Measurements from ENCODE around the gene ENPP7. TPM values are rescaled to one million over a fixed set of nuclear protein-coding genes. Genes with fewer than 3 reads are reported as not detected.
"Not testable (repeated sequence)": the region's sequence is repeated elsewhere in the genome, so short reads cannot be mapped to it uniquely, and the experiment has no call there.

Gene ENPP7
- total RNA-seq, 1 donor from 2014 or later, result not detected

DNA sequence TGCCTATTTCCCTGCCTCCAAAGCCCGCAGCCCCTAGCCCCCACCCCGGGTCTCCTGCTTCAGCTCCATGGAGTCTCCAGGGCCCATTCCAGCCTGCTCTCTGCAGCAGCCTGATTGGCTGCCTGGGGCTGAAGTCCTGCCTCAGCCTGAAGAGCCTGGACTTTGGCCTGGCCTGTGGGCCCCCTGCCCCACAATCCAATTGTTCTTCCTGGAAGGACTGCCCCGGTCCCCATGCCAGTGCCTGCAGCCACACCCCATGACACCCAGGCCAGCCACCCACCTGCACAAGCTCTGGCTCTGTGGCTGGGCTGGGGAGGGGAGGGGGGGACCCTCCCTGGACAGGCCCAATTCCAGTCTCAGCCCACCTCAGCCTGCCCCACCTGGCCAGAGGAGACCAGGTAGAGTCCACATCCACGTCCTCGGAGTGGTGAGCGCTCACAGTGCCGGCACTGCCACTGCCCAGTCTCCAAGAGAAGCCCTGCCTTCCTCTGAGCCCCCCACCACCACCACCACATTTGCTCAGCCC is 12.3 kb downstream of the ENPP7 start:
- H3K27ac Mint-ChIP-seq, result no peak overlapping the region
- intact Hi-C loops (cut with micrococcal nuclease), result loop anchor here (2.0 kb wide), 1 partner anchor 250 kb away; no protein-coding TSS in a partner anchor

DNA sequence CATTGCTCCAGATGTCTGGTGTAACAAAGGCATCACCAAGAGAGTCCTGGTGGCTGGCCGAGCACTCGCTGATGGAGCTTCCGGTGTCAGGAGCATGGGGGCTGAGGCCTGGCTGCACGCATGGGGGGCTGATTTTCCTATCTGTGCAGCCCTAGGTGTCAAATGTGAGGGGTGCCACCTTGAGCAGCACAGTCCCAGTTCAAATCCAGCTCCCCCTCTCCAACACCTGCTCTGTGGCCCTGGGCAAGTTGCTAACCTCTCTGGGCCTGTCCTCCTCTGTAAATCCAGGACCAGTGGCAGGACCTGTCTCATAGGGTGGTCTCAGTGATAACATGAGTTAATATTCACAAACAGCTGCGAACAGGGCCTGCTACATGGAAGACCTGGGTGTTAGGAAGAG is 12.9 kb downstream of the ENPP7 start:
- H3K9me3 Mint-ChIP-seq, result no peaks in the 10 kb centered on the region
- H3K27me3 Mint-ChIP-seq, result peaks cover 41% of the 10 kb centered on the region
- no peak overlapping the region for H3K4me3 Mint-ChIP-seq
- intact Hi-C loops (cut with micrococcal nuclease), result loop anchor here (2.0 kb wide), 1 partner anchor 249 kb away; no protein-coding TSS in a partner anchor
- no peaks in the 10 kb centered on the region for H3K36me3 Mint-ChIP-seq (ENCODE audit: low read depth)
- no peak overlapping the region for H3K27ac Mint-ChIP-seq
- H3K4me1 Mint-ChIP-seq, result peaks cover 13% of the 10 kb centered on the region
- no peak for DNase-seq

More for the DNA sequence above, 12.3 kb downstream of the ENPP7 start:
- Mint-ChIP-seq H3K4me3 (no peak overlapping the region), H3K9me3 (no peaks in the 10 kb centered on the region), H3K27me3 (peaks cover 39% of the 10 kb centered on the region), H3K36me3 (ENCODE audit: low read depth) (no peaks in the 10 kb centered on the region), H3K4me1 (peaks cover 13% of the 10 kb centered on the region)
- DNase-seq, result no peak

DNA sequence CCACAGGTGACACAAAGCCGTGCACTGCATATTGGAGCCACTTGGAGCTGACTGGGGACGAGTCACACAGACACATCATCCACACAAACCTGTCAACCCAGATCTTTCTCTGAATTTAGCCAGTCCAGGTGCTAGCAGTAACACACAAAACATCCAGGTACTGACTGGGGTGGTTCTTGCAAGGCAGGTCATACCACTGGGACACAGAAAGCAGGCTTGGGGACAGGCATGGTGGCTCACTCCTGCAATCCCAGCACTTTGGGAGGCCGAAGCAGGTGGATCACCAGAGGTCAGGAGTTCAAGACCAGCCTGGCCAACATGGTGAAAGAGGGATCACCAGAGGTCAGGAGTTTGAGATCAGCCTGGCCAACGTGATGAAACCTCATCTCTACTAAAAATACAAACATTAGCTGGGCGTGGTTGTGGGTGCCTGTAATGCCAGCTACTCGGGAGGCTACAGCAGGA is 14.9 kb downstream of the ENPP7 start:
- intact Hi-C loops (cut with micrococcal nuclease), result loop anchor here (2.0 to 5.0 kb wide), 2 partner anchors 47 to 93 kb away; partner anchors contain the start of gene CBX4
- H3K9me3 Mint-ChIP-seq, result no peaks in the 10 kb centered on the region
- peaks cover 32% of the 10 kb centered on the region for H3K27me3 Mint-ChIP-seq
- H3K27ac Mint-ChIP-seq, result no peak overlapping the region
- no peaks in the 10 kb centered on the region for H3K36me3 Mint-ChIP-seq (ENCODE audit: low read depth)
- DNase-seq, result no peak
- peak overlapping the region; percentile 45 for H3K4me3 Mint-ChIP-seq
- H3K4me1 Mint-ChIP-seq, result peaks cover 13% of the 10 kb centered on the region

DNA sequence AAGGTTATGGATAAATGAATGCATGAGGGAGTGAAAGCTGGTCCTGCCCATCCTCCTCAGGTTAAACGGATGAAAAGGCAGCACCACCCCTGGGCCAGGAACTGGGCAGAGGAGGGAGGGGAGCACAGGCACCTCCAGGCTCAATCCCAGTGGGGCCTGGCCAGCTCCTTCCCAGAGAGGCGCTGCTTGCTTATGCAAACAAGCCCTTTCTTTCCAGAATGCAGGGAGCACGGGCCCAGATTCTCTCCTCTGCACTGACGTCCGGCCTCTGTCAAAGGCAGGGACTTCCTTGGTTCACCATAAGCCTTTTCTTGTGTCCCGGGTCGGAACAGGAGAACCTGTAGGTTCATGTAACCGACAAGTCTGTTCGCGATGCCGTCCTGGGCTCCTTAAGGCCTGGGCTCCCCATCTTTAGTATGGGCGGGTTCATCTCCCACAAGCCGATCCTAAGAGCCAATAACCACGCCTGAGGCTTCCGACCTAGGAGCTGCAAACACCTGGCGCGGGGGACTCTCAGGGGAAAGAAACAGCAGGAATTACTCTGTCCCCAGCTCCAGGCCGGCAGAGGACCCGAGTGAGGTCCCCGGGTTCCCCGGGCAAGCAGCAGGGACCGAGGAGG is 16.3 kb downstream of the ENPP7 start:
- Mint-ChIP-seq H3K36me3 (ENCODE audit: low read depth) (no peaks in the 10 kb centered on the region), H3K27ac (no peak overlapping the region), H3K9me3 (no peaks in the 10 kb centered on the region), H3K4me1 (peaks cover 13% of the 10 kb centered on the region), H3K4me3 (no peak overlapping the region), H3K27me3 (peaks cover 44% of the 10 kb centered on the region)
- intact Hi-C loops (cut with micrococcal nuclease), result loop anchor here (2.0 to 5.0 kb wide), 2 partner anchors 45 to 92 kb away; partner anchors contain the start of gene CBX4
- DNase-seq, result no peak

DNA sequence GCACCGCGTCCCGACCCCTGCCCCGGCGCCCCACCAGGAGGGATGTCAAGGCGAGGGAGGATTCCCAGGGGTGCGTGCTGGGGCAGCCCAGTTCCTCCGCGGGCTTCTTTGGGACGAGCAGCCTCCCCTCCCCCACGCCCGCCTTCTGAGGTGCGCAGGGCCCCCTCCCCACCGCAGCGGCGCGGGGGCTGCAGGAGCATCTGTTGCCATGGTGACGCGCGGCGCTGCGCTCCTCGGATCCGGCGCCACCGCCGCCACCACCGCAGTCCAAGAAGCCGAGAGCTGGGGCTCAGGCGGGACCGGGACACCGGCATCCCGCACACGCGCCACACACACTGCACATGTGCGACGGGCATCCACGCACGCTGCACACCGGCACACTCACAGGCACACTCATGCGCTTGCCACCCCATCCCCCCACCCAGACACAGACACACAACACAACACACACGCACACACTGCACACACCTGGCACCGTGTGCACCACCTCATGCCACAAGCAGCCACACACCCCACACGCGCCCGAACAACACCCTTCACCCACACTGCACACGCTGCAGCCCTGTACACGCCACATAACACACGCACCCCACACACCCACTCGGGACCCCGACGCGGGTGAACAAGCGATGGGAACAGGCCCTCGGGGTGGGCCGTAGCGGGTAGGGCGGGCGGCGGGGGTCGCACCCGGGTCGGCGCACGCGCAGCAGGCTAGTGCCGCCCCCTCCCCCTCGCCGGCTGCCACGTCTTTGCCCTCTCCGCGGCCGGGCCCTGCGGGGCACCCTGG is 17.0 kb downstream of the ENPP7 start:
- peak; percentile 67 for DNase-seq
- no peak overlapping the region for H3K27ac Mint-ChIP-seq
- H3K4me3 Mint-ChIP-seq, result peak overlapping the region; percentile 51
- no peaks in the 10 kb centered on the region for H3K9me3 Mint-ChIP-seq
- intact Hi-C loops (cut with micrococcal nuclease), result loop anchor here (2.0 to 5.0 kb wide), 2 partner anchors 45 to 91 kb away; partner anchors contain the start of gene CBX4
- peaks cover 44% of the 10 kb centered on the region for H3K27me3 Mint-ChIP-seq
- H3K36me3 Mint-ChIP-seq (ENCODE audit: low read depth), result no peaks in the 10 kb centered on the region
- H3K4me1 Mint-ChIP-seq, result peaks cover 13% of the 10 kb centered on the region

DNA sequence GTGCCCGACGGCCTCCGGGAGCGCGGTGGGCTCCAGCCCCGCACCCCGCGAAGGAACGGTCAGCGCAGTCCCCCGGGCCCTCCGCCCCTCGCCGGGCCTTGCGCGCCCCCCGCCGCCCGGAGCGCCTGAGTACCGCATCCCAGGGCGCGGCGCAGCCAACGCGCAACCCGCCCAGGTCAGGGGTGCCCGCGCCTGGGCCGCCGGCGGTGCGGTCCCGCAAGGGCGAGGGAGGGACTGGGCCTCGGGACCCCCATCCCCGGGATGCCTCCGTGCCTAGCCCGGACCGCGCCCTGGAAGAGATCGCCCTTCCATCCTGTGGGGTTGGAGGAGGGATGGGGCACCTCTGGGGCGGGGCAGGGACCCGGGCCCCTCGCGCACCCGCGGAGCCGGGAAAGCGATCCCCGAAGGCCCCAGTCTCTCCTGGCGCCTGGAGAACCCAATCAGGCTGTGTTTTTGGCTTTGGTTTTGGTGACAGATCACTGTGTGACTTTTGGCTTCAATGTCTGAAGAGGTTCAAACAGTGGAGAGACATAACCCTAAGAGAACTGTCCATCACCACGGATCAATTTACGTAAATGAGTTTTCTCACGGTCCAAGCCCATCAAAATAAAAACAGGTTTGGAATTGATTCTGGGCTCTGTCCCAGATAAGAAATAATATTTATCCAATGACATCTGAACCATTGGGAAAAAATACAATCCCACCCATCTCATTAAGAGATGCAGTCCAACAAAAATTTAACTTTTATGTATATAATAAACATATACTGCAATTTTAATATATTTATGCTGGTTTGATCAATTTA is 17.8 kb downstream of the ENPP7 start:
- no peak overlapping the region for H3K27ac Mint-ChIP-seq
- peaks cover 41% of the 10 kb centered on the region for H3K27me3 Mint-ChIP-seq
- no peak for DNase-seq
- no peaks in the 10 kb centered on the region for H3K36me3 Mint-ChIP-seq (ENCODE audit: low read depth)
- H3K4me1 Mint-ChIP-seq, result peaks cover 13% of the 10 kb centered on the region
- no peak overlapping the region for H3K4me3 Mint-ChIP-seq
- H3K9me3 Mint-ChIP-seq, result no peaks in the 10 kb centered on the region
- intact Hi-C loops (cut with micrococcal nuclease), result loop anchor here (5.0 kb wide), 1 partner anchor 44 kb away; no protein-coding TSS in a partner anchor

DNA sequence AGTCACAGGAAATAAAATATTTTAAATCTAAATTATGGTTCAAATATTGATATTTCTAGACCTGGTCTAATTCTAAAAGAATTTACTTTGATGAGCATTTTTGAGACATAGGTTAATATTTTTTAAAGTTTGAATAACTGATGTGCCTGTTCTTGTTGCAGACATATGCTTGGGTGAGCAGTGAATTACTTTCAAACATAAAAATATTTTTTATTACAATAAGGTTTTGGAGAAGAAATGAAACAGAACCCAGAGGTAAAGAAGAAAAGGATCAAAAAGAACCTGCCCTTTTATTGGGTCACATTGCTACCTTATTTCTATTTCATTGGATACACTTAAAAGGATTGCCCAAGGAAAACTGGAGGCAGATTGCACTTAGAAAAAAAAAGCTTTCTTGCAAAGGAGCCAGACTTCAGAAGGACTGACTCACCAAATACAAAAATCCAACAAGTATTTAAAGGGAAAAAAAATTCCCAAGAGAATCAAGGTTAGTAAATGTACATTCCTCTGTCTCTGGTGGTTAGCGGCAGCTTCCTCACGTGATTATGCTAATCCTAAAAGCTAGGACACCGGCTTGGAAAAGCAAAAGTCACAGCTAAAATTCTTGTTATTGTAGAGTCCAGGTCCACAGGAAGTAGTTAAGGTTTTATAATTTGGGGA is 18.5 kb downstream of the ENPP7 start:
- Mint-ChIP-seq H3K9me3 (no peaks in the 10 kb centered on the region), H3K4me1 (peaks cover 13% of the 10 kb centered on the region), H3K27me3 (peaks cover 41% of the 10 kb centered on the region), H3K4me3 (no peak overlapping the region), H3K27ac (no peak overlapping the region), H3K36me3 (ENCODE audit: low read depth) (no peaks in the 10 kb centered on the region)
- DNase-seq, result no peak
- intact Hi-C loops (cut with micrococcal nuclease), result loop anchor here (5.0 kb wide), 1 partner anchor 43 kb away; no protein-coding TSS in a partner anchor

- Mint-ChIP-seq H3K27me3 (peaks cover 44% of the 10 kb centered on the region), H3K36me3 (ENCODE audit: low read depth) (no peaks in the 10 kb centered on the region), H3K9me3 (no peaks in the 10 kb centered on the region), H3K4me1 (peaks cover 13% of the 10 kb centered on the region), H3K4me3 (no peak overlapping the region), H3K27ac (no peak overlapping the region)
- intact Hi-C loops (cut with micrococcal nuclease), result loop anchor here (5.0 kb wide), 1 partner anchor 42 kb away; no protein-coding TSS in a partner anchor
- no peak for DNase-seq
These were observed 19.2 kb downstream of the ENPP7 start for GRCh38 chr17:79749958-79750357.

GRCh38 chr17:79750650-79751545 is 20.2 kb downstream of the ENPP7 start:
- Mint-ChIP-seq H3K36me3 (ENCODE audit: low read depth) (no peaks in the 10 kb centered on the region), H3K9me3 (no peaks in the 10 kb centered on the region), H3K27ac (no peak overlapping the region), H3K4me1 (peaks cover 6% of the 10 kb centered on the region), H3K4me3 (no peak overlapping the region), H3K27me3 (peaks cover 44% of the 10 kb centered on the region)
- no peak for DNase-seq
- intact Hi-C loops (cut with micrococcal nuclease), result no loop called here

GRCh38 chr17:79752175-79752574 is 21.4 kb downstream of the ENPP7 start:
- H3K36me3 Mint-ChIP-seq (ENCODE audit: low read depth), result no peaks in the 10 kb centered on the region
- no peak overlapping the region for H3K4me3 Mint-ChIP-seq
- H3K27ac Mint-ChIP-seq, result no peak overlapping the region
- peaks cover 37% of the 10 kb centered on the region for H3K27me3 Mint-ChIP-seq
- no peaks in the 10 kb centered on the region for H3K9me3 Mint-ChIP-seq
- peaks cover 3% of the 10 kb centered on the region for H3K4me1 Mint-ChIP-seq
- intact Hi-C loops (cut with micrococcal nuclease), result no loop called here
- DNase-seq, result no peak

DNA sequence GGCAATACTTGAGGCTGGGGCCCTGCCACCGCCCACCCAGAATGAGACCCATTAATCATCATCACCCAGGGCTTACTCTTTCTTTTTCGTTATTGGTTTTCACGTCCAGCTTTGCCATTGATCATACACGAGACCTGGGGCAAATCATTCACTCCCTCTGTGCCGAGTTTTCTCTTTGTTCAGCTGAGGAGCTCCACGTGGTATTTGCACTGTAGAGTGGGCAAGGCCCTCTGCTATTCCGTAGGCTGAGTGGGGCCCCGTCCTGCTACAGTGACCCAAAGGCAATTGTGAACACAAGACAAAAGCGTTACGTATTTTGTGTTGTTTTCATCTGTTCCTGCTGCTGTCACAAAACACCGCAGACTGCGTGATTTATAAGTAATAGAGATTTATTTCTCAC is 23.6 kb downstream of the ENPP7 start:
- Mint-ChIP-seq H3K36me3 (ENCODE audit: low read depth) (no peaks in the 10 kb centered on the region), H3K4me3 (no peak overlapping the region), H3K27me3 (peaks cover 28% of the 10 kb centered on the region), H3K4me1 (no peaks in the 10 kb centered on the region), H3K27ac (no peak overlapping the region), H3K9me3 (no peaks in the 10 kb centered on the region)
- DNase-seq, result no peak
- intact Hi-C loops (cut with micrococcal nuclease), result no loop called here

DNA sequence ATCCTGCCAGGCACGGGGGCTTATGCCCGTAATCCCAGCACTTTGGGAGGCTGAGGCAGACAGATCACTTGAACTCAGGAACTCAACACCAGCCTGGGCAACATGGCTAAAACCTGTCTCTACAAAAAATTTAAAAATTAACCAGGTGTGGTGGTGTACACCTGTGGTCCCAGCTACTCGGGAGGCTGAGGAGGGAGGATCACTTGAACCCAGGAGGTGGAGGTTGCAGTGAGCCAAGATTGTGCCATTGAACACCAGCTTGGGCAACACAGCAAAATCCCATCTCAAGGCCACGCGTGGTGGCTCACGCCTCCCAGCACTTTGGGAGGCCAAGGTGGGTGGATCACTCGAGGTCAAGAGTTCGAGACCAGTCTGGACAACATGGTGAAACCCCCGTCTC is 24.2 kb downstream of the ENPP7 start:
- H3K9me3 Mint-ChIP-seq; H3K4me3 Mint-ChIP-seq; H3K36me3 Mint-ChIP-seq (ENCODE audit: low read depth); H3K27ac Mint-ChIP-seq; H3K4me1 Mint-ChIP-seq; DNase-seq; intact Hi-C loops (cut with micrococcal nuclease): not testable (repeated sequence)
- peaks cover 23% of the 10 kb centered on the region for H3K27me3 Mint-ChIP-seq
